ENCODE data around the gene PIGV.

DNA sequence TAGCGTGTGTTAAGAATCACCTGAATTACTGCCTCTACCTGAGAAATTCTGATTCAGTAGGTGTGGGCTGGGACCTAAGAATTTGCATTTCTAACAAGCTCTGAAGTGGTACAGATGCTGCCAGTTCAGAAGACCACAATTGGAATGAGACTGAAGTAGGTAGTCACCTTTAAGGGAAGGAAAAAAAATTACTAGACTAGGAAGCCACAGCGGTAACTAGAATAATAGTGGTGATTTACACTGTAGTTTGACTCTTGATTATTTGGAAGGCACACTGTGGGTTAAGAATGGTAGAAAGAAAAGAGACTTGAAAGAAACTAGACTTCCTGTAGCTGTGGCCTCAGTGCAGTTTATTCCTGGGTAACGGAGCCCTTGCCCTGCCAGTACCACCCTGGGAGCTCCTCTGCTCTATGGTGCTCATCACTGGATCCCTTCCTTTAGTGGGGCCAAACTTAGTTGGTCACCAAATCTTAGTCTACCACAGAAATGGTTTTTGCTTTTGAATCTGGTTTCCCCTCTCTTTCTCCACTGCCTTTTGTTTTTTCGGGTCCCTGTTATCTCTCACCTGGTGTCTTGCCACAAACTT is 48.3 kb upstream of the PIGV start:
- TF ChIP-seq, protein P1, sequence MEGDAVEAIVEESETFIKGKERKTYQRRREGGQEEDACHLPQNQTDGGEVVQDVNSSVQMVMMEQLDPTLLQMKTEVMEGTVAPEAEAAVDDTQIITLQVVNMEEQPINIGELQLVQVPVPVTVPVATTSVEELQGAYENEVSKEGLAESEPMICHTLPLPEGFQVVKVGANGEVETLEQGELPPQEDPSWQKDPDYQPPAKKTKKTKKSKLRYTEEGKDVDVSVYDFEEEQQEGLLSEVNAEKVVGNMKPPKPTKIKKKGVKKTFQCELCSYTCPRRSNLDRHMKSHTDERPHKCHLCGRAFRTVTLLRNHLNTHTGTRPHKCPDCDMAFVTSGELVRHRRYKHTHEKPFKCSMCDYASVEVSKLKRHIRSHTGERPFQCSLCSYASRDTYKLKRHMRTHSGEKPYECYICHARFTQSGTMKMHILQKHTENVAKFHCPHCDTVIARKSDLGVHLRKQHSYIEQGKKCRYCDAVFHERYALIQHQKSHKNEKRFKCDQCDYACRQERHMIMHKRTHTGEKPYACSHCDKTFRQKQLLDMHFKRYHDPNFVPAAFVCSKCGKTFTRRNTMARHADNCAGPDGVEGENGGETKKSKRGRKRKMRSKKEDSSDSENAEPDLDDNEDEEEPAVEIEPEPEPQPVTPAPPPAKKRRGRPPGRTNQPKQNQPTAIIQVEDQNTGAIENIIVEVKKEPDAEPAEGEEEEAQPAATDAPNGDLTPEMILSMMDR (IDR thresholded peaks at IDR 0.05; ENCODE audit: insufficient read depth, low read depth, low read length) = no peak
- no peak for TF ChIP-seq EZH2 (IDR thresholded peaks at IDR 0.05; ENCODE audit: insufficient read depth, low read length)

Measured in astrocyte (in vitro differentiated cells and primary cell).